Stimulated activated CD8-positive, alpha-beta memory T cell treated with anti-CD3 and anti-CD28 coated beads, Interleukin-2, amount 100 ng/mL, for 48 hours (primary cell): Measurements from ENCODE around the gene PHPT1.

Source experiments
- DNase-seq, 2 donors: peaks; one replicate each; pipeline ENCODE4 v3.0.0-alpha.2; 2020; ENCODE audit warnings: low read depth in 2 of 2

The PHPT1 gene

GRCh38 chr9:136886610-136887597 is 37.7 kb downstream of the PHPT1 start:
- DNase-seq = no peak

GRCh38 chr9:136888454-136888853 is 39.2 kb downstream of the PHPT1 start:
- no peak for DNase-seq

- no peak for DNase-seq
These were observed 40.6 kb downstream of the PHPT1 start for GRCh38 chr9:136889858-136890257.

- DNase-seq = no peak
These were observed 41.5 kb downstream of the PHPT1 start for GRCh38 chr9:136890661-136891060.

- DNase-seq = no peak
These were observed 46.8 kb downstream of the PHPT1 start for GRCh38 chr9:136896027-136896426.

GRCh38 chr9:136898483-136899100 is 49.4 kb downstream of the PHPT1 start:
- DNase-seq = no peak

GRCh38 chr9:136899196-136899595 is 50.0 kb downstream of the PHPT1 start:
- DNase-seq = no peak

GRCh38 chr9:136900556-136900955 is 51.3 kb downstream of the PHPT1 start:
- DNase-seq = no peak
